Left lung (tissue), 10 donors: ENCODE measurements around the gene SVBP. TPM values are rescaled to one million over a fixed set of nuclear protein-coding genes. Genes with fewer than 3 reads are reported as not detected.

ENCODE experiments used
- ATAC-seq: fragments of 200-7000 bp; cut with Tn5 transposase; one replicate; pipeline ENCODE4 v1.9.1; 2020; ENCODE audit warnings: moderate library complexity
- DNase-seq, 4 donors: peaks; one replicate each; pipeline ENCODE4 v3.0.0-alpha.2; 2013 to 2020
- H3K27ac ChIP-seq, 2 donors: fragments of 200-600 bp; sonication (generic) in 1 of 2; one replicate each; pipeline versions ENCODE4 v1.5.0 to v1.8.0; 2020 to 2021
- H3K27me3 ChIP-seq, 2 donors: fragments of 200-600 bp; sonication (generic) in 1 of 2; one replicate each; pipeline versions ENCODE4 v1.5.0 to v1.8.0; 2020 to 2021
- H3K36me3 ChIP-seq, 2 donors: fragments of 200-600 bp; sonication (generic) in 1 of 2; one replicate each; pipeline versions ENCODE4 v1.5.0 to v1.8.0; 2020 to 2021
- H3K4me1 ChIP-seq, 2 donors: fragments of 200-600 bp; one replicate each; pipeline ENCODE4 v1.8.0; 2021
- H3K4me3 ChIP-seq, 2 donors: fragments of 200-600 bp; sonication (generic) in 1 of 2; one replicate each; pipeline versions ENCODE4 v1.5.0 to v1.8.0; 2020 to 2021; ENCODE audit warnings: mild to moderate bottlenecking in 1 of 2
- H3K9me3 ChIP-seq, 2 donors: fragments of 200-600 bp; sonication (generic) in 1 of 2; one replicate each; pipeline versions ENCODE4 v1.5.0 to v1.8.0; 2020 to 2021
- CTCF ChIP-seq, 2 donors: fragments of 200-600 bp; sonication (generic) in 1 of 2; IDR thresholded peaks; one replicate each; pipeline versions ENCODE4 v1.5.0 to v1.8.0; 2021; ENCODE audit warnings: antibody characterized with exemption in 2 of 2
- intact Hi-C, 2 donors: fragments of 100-400 bp; cut with DNase I; formaldehyde crosslinking; loops; one replicate each; pipeline versions ENCODE4 v1.11.2 to v1.14.2; 2022
- polyA plus RNA-seq, 6 donors: library from polyadenylated mRNA; unstranded; fragments of 120-200 nt; gene quantifications; one replicate each; pipeline ENCODE4 v1.2.1, GENCODE V29; 2013; ENCODE audit not compliant: insufficient read length in 6 of 6
- total RNA-seq, 2 donors: library from RNA; stranded (reverse); fragmentation: NEBNext Ultra II Directional; extraction: Animal tissue kit (Norgen Biotek cat#: 25700); gene quantifications; one replicate each; pipeline ENCODE4 v1.2.1, GENCODE V29; 2021
- donor health status: DM: no; HTN: yes; CAD: no.
- donor health status: DM: no; HTN: no; CAD: no.

SVBP gene
- total and polyA plus RNA-seq, 8 donors: 15.7 to 72.2 (median 67.7) TPM

DNA sequence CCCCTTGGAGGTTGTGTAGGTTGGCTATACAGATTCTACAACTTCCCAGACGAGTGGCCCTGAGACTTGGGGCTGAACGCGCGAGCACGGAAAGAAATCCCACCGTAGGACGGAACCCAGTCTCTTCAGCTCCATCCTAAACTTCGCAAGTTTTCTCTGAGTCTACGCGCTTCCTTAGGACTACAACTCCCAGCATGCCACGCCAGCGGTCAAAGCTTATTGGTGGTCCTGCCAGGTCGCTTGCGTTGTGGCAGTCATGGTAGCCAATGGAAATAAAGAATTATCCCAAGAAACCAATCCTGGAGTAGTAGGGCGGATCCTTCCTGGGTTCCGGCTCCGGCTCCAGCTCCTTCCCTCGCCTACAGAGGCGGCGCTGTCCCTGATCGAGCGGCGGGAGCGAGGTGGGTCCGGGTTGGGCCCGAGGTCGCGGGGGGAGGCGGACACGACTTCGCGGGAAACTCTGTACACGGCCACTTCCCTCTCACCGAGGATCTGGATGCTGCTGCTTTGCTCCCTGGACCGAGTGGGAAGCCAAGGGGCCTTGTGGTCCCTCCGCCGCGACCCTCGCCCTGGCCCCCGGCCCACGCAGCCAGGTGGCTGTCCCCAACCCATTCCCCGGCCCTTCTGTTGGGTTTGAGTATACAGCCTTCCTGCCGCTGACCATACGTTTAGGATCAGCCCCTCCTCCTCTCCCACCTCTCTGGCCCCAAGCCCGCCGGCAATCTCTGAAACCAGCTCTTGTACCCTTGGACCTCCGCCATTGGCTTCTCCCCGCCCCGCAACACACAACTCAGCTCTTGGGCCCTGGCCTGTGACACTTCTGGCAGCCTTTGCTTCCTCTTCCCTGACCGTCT, 29.3 kb upstream of the SVBP start, which contains the start of gene ZNF691:
TSS of gene ZNF691 (plus strand) at position 357 of the 854 bp plus-strand sequence. CDS start 3,046 bp downstream, outside the sequence.
- peak; percentile 99 for ATAC-seq
- peaks cover 12 to 32% of the 10 kb centered on the region in 2 donors for H3K4me1 ChIP-seq
- no peaks in the 10 kb centered on the region for H3K9me3 ChIP-seq
- H3K27me3 ChIP-seq: no peaks in the 10 kb centered on the region
- H3K36me3 ChIP-seq: peaks cover 0 to 29% of the 10 kb centered on the region in 2 donors
- H3K27ac ChIP-seq: peak within 1 kb of the TSS; percentile 66 to 80
- peak within 1 kb of the TSS; percentile 91 to 98 for H3K4me3 ChIP-seq
- intact Hi-C loops: no loop called here
- peak; percentile 92 to 97 (median 94) for DNase-seq
- TF ChIP-seq CTCF (IDR thresholded peaks at IDR 0.05): peak; percentile 31 to 45

DNA sequence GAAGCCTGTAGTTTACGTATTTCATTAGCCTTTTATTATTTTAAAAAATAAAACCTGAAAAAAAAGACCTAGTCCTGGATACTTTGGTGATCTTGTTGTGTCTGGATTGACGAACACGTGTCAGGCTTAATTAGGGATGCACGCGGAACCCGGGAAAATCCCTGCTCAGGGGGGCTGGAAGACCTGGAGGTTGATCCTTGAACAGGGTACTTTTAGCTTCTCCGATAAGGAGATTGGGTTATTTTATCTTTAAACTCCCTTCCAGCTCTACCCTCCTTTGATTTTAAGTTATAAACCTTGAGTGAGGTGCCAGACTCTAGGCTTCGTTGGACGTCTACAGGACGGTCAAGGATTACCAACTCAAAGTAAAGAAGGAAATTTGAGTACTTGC, 28.7 kb upstream of the SVBP start:
- Histone ChIP-seq H3K27ac (no peak overlapping the region), H3K27me3 (no peaks in the 10 kb centered on the region), H3K4me1 (peaks cover 12 to 32% of the 10 kb centered on the region in 2 donors), H3K9me3 (no peaks in the 10 kb centered on the region), H3K36me3 (peaks cover 0 to 23% of the 10 kb centered on the region in 2 donors), H3K4me3 (peak overlapping the region; percentile 91 to 98)
- DNase-seq (no peak), ATAC-seq (peak; percentile 7)
- intact Hi-C loops: no loop called here
- no peak for TF ChIP-seq CTCF (IDR thresholded peaks at IDR 0.05)

DNA sequence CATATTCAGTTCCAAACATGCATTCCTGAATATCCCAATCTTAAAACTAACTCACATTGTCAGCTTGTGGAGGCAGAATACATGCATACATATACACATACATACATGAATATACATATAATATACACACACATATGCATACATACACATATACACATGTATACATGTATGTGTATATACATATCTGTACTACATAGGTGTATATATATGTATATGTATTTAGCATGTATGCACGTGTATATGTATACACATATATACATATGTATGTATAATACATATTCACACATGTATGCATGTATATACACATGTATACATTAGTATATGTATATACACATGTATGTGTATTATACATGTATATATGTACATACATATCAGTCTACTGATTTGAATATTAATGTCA, 28.0 kb upstream of the SVBP start:
- Histone ChIP-seq H3K27ac (no peak overlapping the region), H3K36me3 (peaks cover 0 to 16% of the 10 kb centered on the region in 2 donors), H3K9me3 (no peaks in the 10 kb centered on the region), H3K27me3 (no peaks in the 10 kb centered on the region), H3K4me1 (peaks cover 12 to 32% of the 10 kb centered on the region in 2 donors), H3K4me3 (peak overlapping the region in 1 of 2 donors; percentile 91)
- intact Hi-C loops: no loop called here
- no peak for ATAC-seq
- DNase-seq: no peak
- no peak for TF ChIP-seq CTCF (IDR thresholded peaks at IDR 0.05)

GRCh38 chr1:42844592-42845140, 27.5 kb upstream of the SVBP start:
- Histone ChIP-seq H3K27me3 (no peaks in the 10 kb centered on the region), H3K9me3 (no peaks in the 10 kb centered on the region), H3K4me3 (no peak overlapping the region), H3K36me3 (peaks cover 0 to 15% of the 10 kb centered on the region in 2 donors), H3K4me1 (peaks cover 12 to 32% of the 10 kb centered on the region in 2 donors), H3K27ac (no peak overlapping the region)
- TF ChIP-seq CTCF (IDR thresholded peaks at IDR 0.05): no peak
- no peak for DNase-seq
- ATAC-seq: peak; percentile 9
- intact Hi-C loops: no loop called here
